ENCODE measurements around the gene ZC3H12D. TPM values are rescaled to one million over a fixed set of nuclear protein-coding genes. Genes with fewer than 3 reads are reported as not detected.

ZC3H12D gene
- total and polyA plus RNA-seq, 2 experiments from 2014 or later: 0.07 TPM; not detected in 1

- TF ChIP-seq ZNF462 (CRISPR knock-in tag; IDR thresholded peaks at IDR 0.05) (no peak), EZH2 (IDR thresholded peaks at IDR 0.05; ENCODE audit: low read depth, unreplicated experiment) (no peak)
Observed at GRCh38 chr6:149529650-149530049, 44.8 kb upstream of the ZC3H12D start (continued).

GRCh38 chr6:149515494-149515893 lies 30.7 kb upstream of the ZC3H12D start:
- H3K36me3 ChIP-seq (ENCODE audit: insufficient read depth): peaks cover 9% of the 10 kb centered on the region; the same call in 1 of the 2 replicates
- Mint-ChIP-seq H3K36me3 (ENCODE audit: low read depth) (peaks cover 22% of the 10 kb centered on the region), H3K27ac (no peak overlapping the region), H3K9me3 (no peaks in the 10 kb centered on the region), H3K4me3 (no peak overlapping the region), H3K4me1 (no peaks in the 10 kb centered on the region), H3K27me3 (ENCODE audit: insufficient read depth, low read depth, poor library complexity) (no peaks in the 10 kb centered on the region)
- ATAC-seq: no peak
- no peak overlapping the region for H2AFZ ChIP-seq
- H3K4me1 ChIP-seq (ENCODE audit: insufficient read depth): no peaks in the 10 kb centered on the region
- no peak overlapping the region for H3K4me2 ChIP-seq
- no peaks in the 10 kb centered on the region; the same call in 1 of the 2 replicates for H3K79me2 ChIP-seq (replicated peaks; ENCODE audit: insufficient read depth)
- H3K27ac ChIP-seq (ENCODE audit: low read depth): no peak overlapping the region
- DNase-seq (ENCODE audit: low spot score): no peak
- no peaks in the 10 kb centered on the region for H3F3A ChIP-seq (replicated peaks; ENCODE audit: low read depth)
- no peaks in the 10 kb centered on the region for H3K9me2 ChIP-seq (ENCODE audit: insufficient read depth)
- no peak overlapping the region for H3K4me3 ChIP-seq
- peaks cover 6% of the 10 kb centered on the region; the same call in 1 of the 2 replicates for H4K20me1 ChIP-seq (replicated peaks; ENCODE audit: insufficient read depth)
- no peaks in the 10 kb centered on the region for H3K27me3 ChIP-seq (ENCODE audit: insufficient read depth)
- no peak for TF ChIP-seq ZNF114 (CRISPR knock-in tag; IDR thresholded peaks at IDR 0.05)
- TF ChIP-seq STAT1 (IDR thresholded peaks at IDR 0.05; ENCODE audit: unreplicated experiment): no peak
- no peak for TF ChIP-seq EZH2phosphoT487 (IDR thresholded peaks at IDR 0.05; ENCODE audit: unreplicated experiment)
- TF ChIP-seq CREB1 (CRISPR knock-in tag; IDR thresholded peaks at IDR 0.05; ENCODE audit: low read depth): no peak
- no peak for TF ChIP-seq ZNF331 (CRISPR knock-in tag; IDR thresholded peaks at IDR 0.05; ENCODE audit: low read depth)
- TF ChIP-seq NANOG (IDR thresholded peaks at IDR 0.05; ENCODE audit: borderline replicate concordance): no peak
- TF ChIP-seq CTCF (conservative IDR thresholded peaks at IDR 0.05; ENCODE audit: low read depth in 2 of 2): no peak
